ENCODE data around the gene CBFA2T2.

DNA sequence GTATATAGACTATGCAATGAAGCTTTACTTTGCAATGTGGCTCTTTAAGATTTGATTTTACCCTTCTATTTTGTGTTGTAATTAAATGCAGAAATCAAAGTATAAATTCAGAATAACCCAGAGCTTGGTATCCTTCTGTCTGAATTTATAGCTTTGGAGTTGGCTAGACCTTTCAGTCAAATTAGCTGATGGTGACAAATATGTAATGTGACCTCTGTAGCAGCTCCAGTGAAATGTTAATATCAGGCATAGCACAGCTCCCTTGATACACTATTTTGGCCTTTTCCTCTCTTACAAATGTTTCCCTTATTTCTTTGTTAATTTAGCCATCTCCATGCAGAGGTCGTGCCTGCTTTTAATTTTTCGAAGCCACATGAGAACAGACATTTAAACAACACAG lies 11.1 kb downstream of the CBFA2T2 start:
- TF ChIP-seq, protein P1, sequence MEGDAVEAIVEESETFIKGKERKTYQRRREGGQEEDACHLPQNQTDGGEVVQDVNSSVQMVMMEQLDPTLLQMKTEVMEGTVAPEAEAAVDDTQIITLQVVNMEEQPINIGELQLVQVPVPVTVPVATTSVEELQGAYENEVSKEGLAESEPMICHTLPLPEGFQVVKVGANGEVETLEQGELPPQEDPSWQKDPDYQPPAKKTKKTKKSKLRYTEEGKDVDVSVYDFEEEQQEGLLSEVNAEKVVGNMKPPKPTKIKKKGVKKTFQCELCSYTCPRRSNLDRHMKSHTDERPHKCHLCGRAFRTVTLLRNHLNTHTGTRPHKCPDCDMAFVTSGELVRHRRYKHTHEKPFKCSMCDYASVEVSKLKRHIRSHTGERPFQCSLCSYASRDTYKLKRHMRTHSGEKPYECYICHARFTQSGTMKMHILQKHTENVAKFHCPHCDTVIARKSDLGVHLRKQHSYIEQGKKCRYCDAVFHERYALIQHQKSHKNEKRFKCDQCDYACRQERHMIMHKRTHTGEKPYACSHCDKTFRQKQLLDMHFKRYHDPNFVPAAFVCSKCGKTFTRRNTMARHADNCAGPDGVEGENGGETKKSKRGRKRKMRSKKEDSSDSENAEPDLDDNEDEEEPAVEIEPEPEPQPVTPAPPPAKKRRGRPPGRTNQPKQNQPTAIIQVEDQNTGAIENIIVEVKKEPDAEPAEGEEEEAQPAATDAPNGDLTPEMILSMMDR (conservative IDR thresholded peaks at IDR 0.05; ENCODE audit: low read length) = no peak
- TF ChIP-seq EZH2phosphoT487 (IDR thresholded peaks at IDR 0.05; ENCODE audit: borderline replicate concordance) = no peak

All from Loucy (cell line).